WTC11 (cell line): Measurements from ENCODE around the gene CPEB1.

Experiments used
- ATF1 ChIP-seq: sonication (generic); formaldehyde crosslinking; IDR thresholded peaks from 2 replicates; pipeline ENCODE4 v1.8.1; 2023; ENCODE audit warnings: mild to moderate bottlenecking, moderate library complexity, missing genetic modification reagents
- FOXJ3 ChIP-seq: sonication (generic); formaldehyde crosslinking; IDR thresholded peaks from 2 replicates; pipeline ENCODE4 v1.9.0; 2021; ENCODE audit warnings: missing genetic modification reagents, mild to moderate bottlenecking, borderline replicate concordance
- IRF2 ChIP-seq: sonication (generic); formaldehyde crosslinking; IDR thresholded peaks from 2 replicates; pipeline ENCODE4 v1.8.0; 2022; ENCODE audit warnings: low read depth, missing genetic modification reagents, borderline replicate concordance
- NR1H2 ChIP-seq: sonication (generic); formaldehyde crosslinking; IDR thresholded peaks from 2 replicates; pipeline ENCODE4 v1.9.0; 2021; ENCODE audit warnings: mild to moderate bottlenecking, moderate library complexity, missing genetic modification reagents
- ZNF138 ChIP-seq: sonication (generic); formaldehyde crosslinking; conservative IDR thresholded peaks from 2 replicates; pipeline ENCODE4 v1.8.1; 2022; ENCODE audit warnings: mild to moderate bottlenecking, moderate library complexity, missing genetic modification reagents
- ZNF263 ChIP-seq: sonication (generic); formaldehyde crosslinking; IDR thresholded peaks from 2 replicates; pipeline ENCODE4 v1.8.1; 2022; ENCODE audit warnings: low read depth, mild to moderate bottlenecking, moderate library complexity, missing genetic modification reagents
- TF ChIP-seq, protein P1 (sequence below): fragments of 200-600 bp; IDR thresholded peaks from 2 replicates; pipeline ENCODE4 v1.8.0; 2022; ENCODE audit warnings: antibody characterized with exemption
- TF ChIP-seq, protein P2 (sequence below): sonication (generic); formaldehyde crosslinking; IDR thresholded peaks from 2 replicates; pipeline ENCODE4 v1.8.1; 2023; ENCODE audit warnings: mild to moderate bottlenecking, missing genetic modification reagents, borderline replicate concordance
- TF ChIP-seq, protein P3 (sequence below): sonication (generic); formaldehyde crosslinking; IDR thresholded peaks from 2 replicates; pipeline ENCODE4 v1.8.0; 2022; ENCODE audit warnings: mild to moderate bottlenecking, missing genetic modification reagents
- TF ChIP-seq, protein P4 (sequence below): sonication (generic); formaldehyde crosslinking; conservative IDR thresholded peaks from 2 replicates; pipeline ENCODE4 v1.8.1; 2022; ENCODE audit warnings: mild to moderate bottlenecking, missing genetic modification reagents
- TF ChIP-seq, protein P5 (sequence below): sonication (generic); formaldehyde crosslinking; IDR thresholded peaks from 2 replicates; pipeline ENCODE4 v1.8.1; 2023; ENCODE audit warnings: mild to moderate bottlenecking, moderate library complexity, missing genetic modification reagents

DNA sequence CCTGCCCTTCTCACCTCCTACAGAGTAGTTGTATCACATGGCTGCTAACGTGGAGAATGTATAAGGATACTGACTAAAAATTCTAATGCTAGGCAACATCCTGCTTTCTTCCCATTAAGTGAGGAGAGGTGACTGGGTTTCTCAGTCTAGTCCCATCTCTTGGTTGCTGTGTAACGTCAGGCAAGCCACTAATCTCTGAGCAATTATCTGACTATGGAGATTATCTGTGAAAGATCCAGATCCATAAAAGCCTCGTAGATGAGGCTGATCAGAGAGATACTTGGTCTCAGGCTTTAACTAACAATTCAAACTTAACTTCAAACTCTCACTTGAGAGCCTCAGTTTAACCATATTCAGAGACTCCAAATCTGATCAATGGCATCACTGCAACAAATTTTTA lies 102.2 kb downstream of the CPEB1 start:
- TF ChIP-seq, protein P1, sequence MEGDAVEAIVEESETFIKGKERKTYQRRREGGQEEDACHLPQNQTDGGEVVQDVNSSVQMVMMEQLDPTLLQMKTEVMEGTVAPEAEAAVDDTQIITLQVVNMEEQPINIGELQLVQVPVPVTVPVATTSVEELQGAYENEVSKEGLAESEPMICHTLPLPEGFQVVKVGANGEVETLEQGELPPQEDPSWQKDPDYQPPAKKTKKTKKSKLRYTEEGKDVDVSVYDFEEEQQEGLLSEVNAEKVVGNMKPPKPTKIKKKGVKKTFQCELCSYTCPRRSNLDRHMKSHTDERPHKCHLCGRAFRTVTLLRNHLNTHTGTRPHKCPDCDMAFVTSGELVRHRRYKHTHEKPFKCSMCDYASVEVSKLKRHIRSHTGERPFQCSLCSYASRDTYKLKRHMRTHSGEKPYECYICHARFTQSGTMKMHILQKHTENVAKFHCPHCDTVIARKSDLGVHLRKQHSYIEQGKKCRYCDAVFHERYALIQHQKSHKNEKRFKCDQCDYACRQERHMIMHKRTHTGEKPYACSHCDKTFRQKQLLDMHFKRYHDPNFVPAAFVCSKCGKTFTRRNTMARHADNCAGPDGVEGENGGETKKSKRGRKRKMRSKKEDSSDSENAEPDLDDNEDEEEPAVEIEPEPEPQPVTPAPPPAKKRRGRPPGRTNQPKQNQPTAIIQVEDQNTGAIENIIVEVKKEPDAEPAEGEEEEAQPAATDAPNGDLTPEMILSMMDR = no peak
- TF ChIP-seq, protein P2, sequence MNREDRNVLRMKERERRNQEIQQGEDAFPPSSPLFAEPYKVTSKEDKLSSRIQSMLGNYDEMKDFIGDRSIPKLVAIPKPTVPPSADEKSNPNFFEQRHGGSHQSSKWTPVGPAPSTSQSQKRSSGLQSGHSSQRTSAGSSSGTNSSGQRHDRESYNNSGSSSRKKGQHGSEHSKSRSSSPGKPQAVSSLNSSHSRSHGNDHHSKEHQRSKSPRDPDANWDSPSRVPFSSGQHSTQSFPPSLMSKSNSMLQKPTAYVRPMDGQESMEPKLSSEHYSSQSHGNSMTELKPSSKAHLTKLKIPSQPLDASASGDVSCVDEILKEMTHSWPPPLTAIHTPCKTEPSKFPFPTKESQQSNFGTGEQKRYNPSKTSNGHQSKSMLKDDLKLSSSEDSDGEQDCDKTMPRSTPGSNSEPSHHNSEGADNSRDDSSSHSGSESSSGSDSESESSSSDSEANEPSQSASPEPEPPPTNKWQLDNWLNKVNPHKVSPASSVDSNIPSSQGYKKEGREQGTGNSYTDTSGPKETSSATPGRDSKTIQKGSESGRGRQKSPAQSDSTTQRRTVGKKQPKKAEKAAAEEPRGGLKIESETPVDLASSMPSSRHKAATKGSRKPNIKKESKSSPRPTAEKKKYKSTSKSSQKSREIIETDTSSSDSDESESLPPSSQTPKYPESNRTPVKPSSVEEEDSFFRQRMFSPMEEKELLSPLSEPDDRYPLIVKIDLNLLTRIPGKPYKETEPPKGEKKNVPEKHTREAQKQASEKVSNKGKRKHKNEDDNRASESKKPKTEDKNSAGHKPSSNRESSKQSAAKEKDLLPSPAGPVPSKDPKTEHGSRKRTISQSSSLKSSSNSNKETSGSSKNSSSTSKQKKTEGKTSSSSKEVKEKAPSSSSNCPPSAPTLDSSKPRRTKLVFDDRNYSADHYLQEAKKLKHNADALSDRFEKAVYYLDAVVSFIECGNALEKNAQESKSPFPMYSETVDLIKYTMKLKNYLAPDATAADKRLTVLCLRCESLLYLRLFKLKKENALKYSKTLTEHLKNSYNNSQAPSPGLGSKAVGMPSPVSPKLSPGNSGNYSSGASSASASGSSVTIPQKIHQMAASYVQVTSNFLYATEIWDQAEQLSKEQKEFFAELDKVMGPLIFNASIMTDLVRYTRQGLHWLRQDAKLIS (CRISPR knock-in tag) = no peak
- TF ChIP-seq IRF2 (CRISPR knock-in tag) (no peak), NR1H2 (no peak), ATF1 (CRISPR knock-in tag) (no peak), FOXJ3 (CRISPR knock-in tag) (no peak), ZNF263 (CRISPR knock-in tag) (no peak), ZNF138 (CRISPR knock-in tag) (no peak)
- TF ChIP-seq, protein P3, sequence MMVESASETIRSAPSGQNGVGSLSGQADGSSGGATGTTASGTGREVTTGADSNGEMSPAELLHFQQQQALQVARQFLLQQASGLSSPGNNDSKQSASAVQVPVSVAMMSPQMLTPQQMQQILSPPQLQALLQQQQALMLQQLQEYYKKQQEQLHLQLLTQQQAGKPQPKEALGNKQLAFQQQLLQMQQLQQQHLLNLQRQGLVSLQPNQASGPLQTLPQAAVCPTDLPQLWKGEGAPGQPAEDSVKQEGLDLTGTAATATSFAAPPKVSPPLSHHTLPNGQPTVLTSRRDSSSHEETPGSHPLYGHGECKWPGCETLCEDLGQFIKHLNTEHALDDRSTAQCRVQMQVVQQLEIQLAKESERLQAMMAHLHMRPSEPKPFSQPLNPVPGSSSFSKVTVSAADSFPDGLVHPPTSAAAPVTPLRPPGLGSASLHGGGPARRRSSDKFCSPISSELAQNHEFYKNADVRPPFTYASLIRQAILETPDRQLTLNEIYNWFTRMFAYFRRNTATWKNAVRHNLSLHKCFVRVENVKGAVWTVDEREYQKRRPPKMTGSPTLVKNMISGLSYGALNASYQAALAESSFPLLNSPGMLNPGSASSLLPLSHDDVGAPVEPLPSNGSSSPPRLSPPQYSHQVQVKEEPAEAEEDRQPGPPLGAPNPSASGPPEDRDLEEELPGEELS = no peak
- TF ChIP-seq, protein P4, sequence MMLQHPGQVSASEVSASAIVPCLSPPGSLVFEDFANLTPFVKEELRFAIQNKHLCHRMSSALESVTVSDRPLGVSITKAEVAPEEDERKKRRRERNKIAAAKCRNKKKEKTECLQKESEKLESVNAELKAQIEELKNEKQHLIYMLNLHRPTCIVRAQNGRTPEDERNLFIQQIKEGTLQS = no peak
- TF ChIP-seq, protein P5, sequence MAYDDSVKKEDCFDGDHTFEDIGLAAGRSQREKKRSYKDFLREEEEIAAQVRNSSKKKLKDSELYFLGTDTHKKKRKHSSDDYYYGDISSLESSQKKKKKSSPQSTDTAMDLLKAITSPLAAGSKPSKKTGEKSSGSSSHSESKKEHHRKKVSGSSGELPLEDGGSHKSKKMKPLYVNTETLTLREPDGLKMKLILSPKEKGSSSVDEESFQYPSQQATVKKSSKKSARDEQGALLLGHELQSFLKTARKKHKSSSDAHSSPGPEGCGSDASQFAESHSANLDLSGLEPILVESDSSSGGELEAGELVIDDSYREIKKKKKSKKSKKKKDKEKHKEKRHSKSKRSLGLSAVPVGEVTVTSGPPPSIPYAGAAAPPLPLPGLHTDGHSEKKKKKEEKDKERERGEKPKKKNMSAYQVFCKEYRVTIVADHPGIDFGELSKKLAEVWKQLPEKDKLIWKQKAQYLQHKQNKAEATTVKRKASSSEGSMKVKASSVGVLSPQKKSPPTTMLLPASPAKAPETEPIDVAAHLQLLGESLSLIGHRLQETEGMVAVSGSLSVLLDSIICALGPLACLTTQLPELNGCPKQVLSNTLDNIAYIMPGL (CRISPR knock-in tag) = no peak
